Esophagus squamous epithelium (tissue), 4 donors: ENCODE results near the gene RNF181.

Experiments
- CTCF ChIP-seq, 6 experiments: fragments of 450-650 bp in 4 of 6; fragments of 200-600 bp in 2 of 6; sonication (generic) in 2 of 6; IDR thresholded peaks; one replicate each; pipeline ENCODE4 v1.5.1; 2016 to 2019; ENCODE audit warnings: antibody characterized with exemption in 6 of 6, mild to moderate bottlenecking in 4 of 6, moderate library complexity in 4 of 6
- POLR2A ChIP-seq, 4 donors: fragments of 450-650 bp; IDR thresholded peaks; one replicate each; pipeline ENCODE4 v1.6.1; 2017; ENCODE audit warnings: antibody characterized with exemption in 4 of 4, mild to moderate bottlenecking in 4 of 4, moderate library complexity in 3 of 4

GRCh38 chr2:85577386-85578242, 17.9 kb upstream of the RNF181 start, which contains the start of gene VAMP8:
- TF ChIP-seq CTCF (IDR thresholded peaks at IDR 0.05) = no peak
- peak in 1 of 4 donors; percentile 54 for TF ChIP-seq POLR2A (IDR thresholded peaks at IDR 0.05)
